Stimulated activated naive B cell treated with anti-CD40 and anti-IgM and Interleukin-4, amounts not matched to agents 10 μg/mL and 1 μg/mL and 100 μg/mL, for 72 hours (primary cell): ENCODE data around the gene HMCN2.

ENCODE experiments used
- ATAC-seq, 2 donors: fragments of 150-1000 bp; cut with Tn5 transposase; replicated peaks; 2 replicates each; pipeline ENCODE4 v1.10.0; 2021; ENCODE audit warnings: moderate library complexity in 1 of 2
- DNase-seq: peaks from one replicate; pipeline ENCODE4 v3.0.0; 2021
- H3K27ac Mint-ChIP-seq: one replicate; pipeline ENCODE4 v1.8.0; 2022; ENCODE audit warnings: mild to moderate bottlenecking, mixed read lengths
- H3K27me3 Mint-ChIP-seq, 2 donors: one replicate each; pipeline ENCODE4 v1.8.0; 2022; ENCODE audit warnings: mixed read lengths in 2 of 2
- H3K36me3 Mint-ChIP-seq, 2 donors: one replicate each; pipeline ENCODE4 v1.8.0; 2022; ENCODE audit warnings: mixed read lengths in 2 of 2, mild to moderate bottlenecking in 1 of 2
- H3K4me1 Mint-ChIP-seq, 2 donors: one replicate each; pipeline ENCODE4 v1.8.0; 2022; ENCODE audit warnings: mixed read lengths in 2 of 2, mild to moderate bottlenecking in 1 of 2
- H3K4me3 Mint-ChIP-seq, 2 donors: one replicate each; pipeline ENCODE4 v1.8.0; 2022; ENCODE audit warnings: mild to moderate bottlenecking in 2 of 2, mixed read lengths in 2 of 2, moderate library complexity in 1 of 2
- H3K9me3 Mint-ChIP-seq, 2 donors: one replicate each; pipeline ENCODE4 v1.8.0; 2022; ENCODE audit warnings: mixed read lengths in 2 of 2, mild to moderate bottlenecking in 1 of 2

HMCN2 gene

GRCh38 chr9:130408669-130409068 is 143.1 kb downstream of the HMCN2 start:
- ATAC-seq (no peak), DNase-seq (no peak)
- Mint-ChIP-seq H3K9me3 (peaks cover 0 to 4% of the 10 kb centered on the region in 2 donors), H3K4me3 (no peak overlapping the region), H3K27me3 (peaks cover under 1 to 7% of the 10 kb centered on the region in 2 donors), H3K36me3 (no peaks in the 10 kb centered on the region), H3K27ac (no peak overlapping the region), H3K4me1 (peaks cover 5 to 10% of the 10 kb centered on the region in 2 donors)

GRCh38 chr9:130409246-130409645 is 143.7 kb downstream of the HMCN2 start:
- DNase-seq: peak; percentile 16
- H3K27ac Mint-ChIP-seq: no peak overlapping the region
- peaks cover 5 to 10% of the 10 kb centered on the region in 2 donors for H3K4me1 Mint-ChIP-seq
- no peak overlapping the region for H3K4me3 Mint-ChIP-seq
- ATAC-seq: peak; percentile 74 to 91
- no peaks in the 10 kb centered on the region for H3K36me3 Mint-ChIP-seq
- H3K9me3 Mint-ChIP-seq: peaks cover 3 to 5% of the 10 kb centered on the region in 2 donors
- H3K27me3 Mint-ChIP-seq: peaks cover 6 to 11% of the 10 kb centered on the region in 2 donors

GRCh38 chr9:130410443-130410842 is 144.9 kb downstream of the HMCN2 start:
- Mint-ChIP-seq H3K36me3 (no peaks in the 10 kb centered on the region), H3K27ac (no peak overlapping the region), H3K27me3 (peaks cover 6 to 12% of the 10 kb centered on the region in 2 donors), H3K4me1 (peaks cover 5 to 10% of the 10 kb centered on the region in 2 donors), H3K4me3 (no peak overlapping the region), H3K9me3 (peaks cover 3 to 5% of the 10 kb centered on the region in 2 donors)
- no peak for DNase-seq
- no peak for ATAC-seq

GRCh38 chr9:130411566-130411915 is 146.0 kb downstream of the HMCN2 start:
- H3K9me3 Mint-ChIP-seq: peaks cover 3 to 5% of the 10 kb centered on the region in 2 donors
- H3K36me3 Mint-ChIP-seq: no peaks in the 10 kb centered on the region
- H3K4me1 Mint-ChIP-seq: peaks cover 5 to 10% of the 10 kb centered on the region in 2 donors
- DNase-seq: no peak
- no peak for ATAC-seq
- H3K27ac Mint-ChIP-seq: no peak overlapping the region
- peaks cover 6 to 12% of the 10 kb centered on the region in 2 donors for H3K27me3 Mint-ChIP-seq
- no peak overlapping the region for H3K4me3 Mint-ChIP-seq

GRCh38 chr9:130414081-130414731 is 148.6 kb downstream of the HMCN2 start:
- DNase-seq: no peak
- Mint-ChIP-seq H3K36me3 (no peaks in the 10 kb centered on the region), H3K27ac (no peak overlapping the region), H3K4me3 (no peak overlapping the region), H3K9me3 (peaks cover 2 to 3% of the 10 kb centered on the region in 2 donors), H3K27me3 (peaks cover 6 to 12% of the 10 kb centered on the region in 2 donors), H3K4me1 (peaks cover 2 to 6% of the 10 kb centered on the region in 2 donors)
- ATAC-seq: no peak

GRCh38 chr9:130414910-130415746 is 149.6 kb downstream of the HMCN2 start:
- no peak for DNase-seq
- Mint-ChIP-seq H3K27ac (no peak overlapping the region), H3K4me1 (peaks cover 0 to 4% of the 10 kb centered on the region in 2 donors), H3K9me3 (peaks cover 2 to 3% of the 10 kb centered on the region in 2 donors), H3K36me3 (no peaks in the 10 kb centered on the region), H3K27me3 (peaks cover 6 to 17% of the 10 kb centered on the region in 2 donors), H3K4me3 (no peak overlapping the region)
- peak in 1 of 2 donors; percentile 68 for ATAC-seq

GRCh38 chr9:130417602-130418001 is 152.0 kb downstream of the HMCN2 start:
- Mint-ChIP-seq H3K27me3 (peaks cover 18 to 22% of the 10 kb centered on the region in 2 donors), H3K4me1 (peaks cover 0 to 4% of the 10 kb centered on the region in 2 donors), H3K27ac (no peak overlapping the region), H3K36me3 (no peaks in the 10 kb centered on the region), H3K9me3 (peaks cover 2 to 3% of the 10 kb centered on the region in 2 donors), H3K4me3 (no peak overlapping the region)
- ATAC-seq (no peak), DNase-seq (no peak)

- Mint-ChIP-seq H3K36me3 (no peaks in the 10 kb centered on the region), H3K9me3 (peaks cover 2 to 3% of the 10 kb centered on the region in 2 donors), H3K4me3 (no peak overlapping the region), H3K4me1 (peaks cover 0 to 2% of the 10 kb centered on the region in 2 donors), H3K27me3 (peaks cover 14 to 17% of the 10 kb centered on the region in 2 donors), H3K27ac (no peak overlapping the region)
- ATAC-seq (no peak), DNase-seq (no peak)
These were observed 153.2 kb downstream of the HMCN2 start for GRCh38 chr9:130418776-130419175.

- no peak for ATAC-seq
- no peak overlapping the region for H3K4me3 Mint-ChIP-seq
- DNase-seq: no peak
- peaks cover 0 to 2% of the 10 kb centered on the region in 2 donors for H3K4me1 Mint-ChIP-seq
- no peaks in the 10 kb centered on the region for H3K36me3 Mint-ChIP-seq
- H3K9me3 Mint-ChIP-seq: no peaks in the 10 kb centered on the region
- peaks cover 10 to 12% of the 10 kb centered on the region in 2 donors for H3K27me3 Mint-ChIP-seq
- no peak overlapping the region for H3K27ac Mint-ChIP-seq
These were observed 154.0 kb downstream of the HMCN2 start for GRCh38 chr9:130419521-130420035.

- Mint-ChIP-seq H3K4me1 (peaks cover 0 to 2% of the 10 kb centered on the region in 2 donors), H3K4me3 (no peak overlapping the region), H3K27ac (no peak overlapping the region), H3K36me3 (no peaks in the 10 kb centered on the region), H3K27me3 (peaks cover 10 to 24% of the 10 kb centered on the region in 2 donors), H3K9me3 (no peaks in the 10 kb centered on the region)
- no peak for ATAC-seq
- no peak for DNase-seq
These were observed 155.7 kb downstream of the HMCN2 start for GRCh38 chr9:130421154-130421801.

- H3K9me3 Mint-ChIP-seq: no peaks in the 10 kb centered on the region
- peaks cover 0 to 2% of the 10 kb centered on the region in 2 donors for H3K4me1 Mint-ChIP-seq
- H3K27me3 Mint-ChIP-seq: peaks cover 10 to 24% of the 10 kb centered on the region in 2 donors
- H3K36me3 Mint-ChIP-seq: no peaks in the 10 kb centered on the region
- no peak overlapping the region for H3K27ac Mint-ChIP-seq
- ATAC-seq (no peak), DNase-seq (no peak)
- no peak overlapping the region for H3K4me3 Mint-ChIP-seq
These were observed 156.3 kb downstream of the HMCN2 start for GRCh38 chr9:130421802-130422276.

GRCh38 chr9:130422546-130422945 is 157.0 kb downstream of the HMCN2 start:
- H3K9me3 Mint-ChIP-seq: no peaks in the 10 kb centered on the region

GRCh38 chr9:130423272-130423671 is 157.7 kb downstream of the HMCN2 start:
- ATAC-seq (peak in 1 of 2 donors; percentile 78), DNase-seq (no peak)
- Mint-ChIP-seq H3K36me3 (no peaks in the 10 kb centered on the region), H3K27ac (no peak overlapping the region), H3K4me3 (no peak overlapping the region), H3K27me3 (peaks cover 10 to 24% of the 10 kb centered on the region in 2 donors), H3K9me3 (no peaks in the 10 kb centered on the region), H3K4me1 (peaks cover 0 to 2% of the 10 kb centered on the region in 2 donors)

More at GRCh38 chr9:130422546-130422945, 157.0 kb downstream of the HMCN2 start:
- Mint-ChIP-seq H3K27ac (no peak overlapping the region), H3K36me3 (no peaks in the 10 kb centered on the region), H3K4me1 (peaks cover 0 to 2% of the 10 kb centered on the region in 2 donors), H3K27me3 (peaks cover 10 to 24% of the 10 kb centered on the region in 2 donors), H3K4me3 (no peak overlapping the region)
- no peak for DNase-seq
- no peak for ATAC-seq
